Suppressor macrophage treated with lipopolysaccharide for 4 hours (primary cell): ENCODE data around the gene ESRP2.

Experiments
- DNase-seq: peaks from one replicate; pipeline ENCODE4 v3.0.0-alpha.2; 2020

The ESRP2 gene

DNA sequence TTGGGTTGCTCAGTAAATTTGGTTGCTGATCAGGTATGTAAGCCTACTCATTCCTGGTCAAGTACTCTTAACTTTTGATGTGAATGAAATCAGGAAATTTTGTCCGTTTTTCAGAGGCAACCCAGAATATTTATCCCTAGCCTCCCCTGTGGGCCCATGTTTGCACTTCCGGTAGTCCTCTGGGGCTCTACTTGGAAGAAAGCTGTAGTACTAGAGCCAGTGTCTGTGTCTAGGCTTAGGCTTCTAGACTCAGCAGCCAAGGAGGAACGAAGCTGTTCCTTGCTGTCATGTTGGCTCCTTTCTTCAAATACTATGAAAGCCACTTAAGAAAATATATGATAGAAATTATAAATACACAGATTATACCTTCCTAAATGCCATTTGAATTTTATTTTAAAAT is 21.2 kb downstream of the ESRP2 start:
- DNase-seq: no peak

GRCh38 chr16:68206245-68206644 is 29.7 kb downstream of the ESRP2 start:
- DNase-seq: no peak

GRCh38 chr16:68202091-68202519 is 33.8 kb downstream of the ESRP2 start:
- DNase-seq: no peak

GRCh38 chr16:68200088-68200783 is 35.7 kb downstream of the ESRP2 start:
- peak; percentile 30 for DNase-seq

DNA sequence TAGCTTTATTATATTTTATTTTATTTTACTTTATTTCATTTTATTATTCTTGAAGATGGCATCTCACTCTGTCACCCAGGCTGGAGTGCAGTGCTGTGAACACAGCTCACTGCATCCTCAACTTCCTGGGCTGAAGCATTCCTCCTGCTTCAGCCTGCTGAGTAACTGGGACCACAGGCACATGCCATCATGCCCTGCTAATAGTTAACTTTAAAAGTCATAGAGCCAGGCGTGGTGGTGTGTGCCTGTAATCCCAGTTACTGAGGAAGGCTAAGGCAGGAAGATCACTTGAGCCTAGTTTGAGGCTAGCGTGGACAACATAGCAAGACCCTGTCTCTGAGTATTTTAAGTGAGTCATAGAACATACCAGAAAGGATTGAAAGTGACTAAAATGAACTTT is 38.7 kb downstream of the ESRP2 start:
- no peak for DNase-seq

DNA sequence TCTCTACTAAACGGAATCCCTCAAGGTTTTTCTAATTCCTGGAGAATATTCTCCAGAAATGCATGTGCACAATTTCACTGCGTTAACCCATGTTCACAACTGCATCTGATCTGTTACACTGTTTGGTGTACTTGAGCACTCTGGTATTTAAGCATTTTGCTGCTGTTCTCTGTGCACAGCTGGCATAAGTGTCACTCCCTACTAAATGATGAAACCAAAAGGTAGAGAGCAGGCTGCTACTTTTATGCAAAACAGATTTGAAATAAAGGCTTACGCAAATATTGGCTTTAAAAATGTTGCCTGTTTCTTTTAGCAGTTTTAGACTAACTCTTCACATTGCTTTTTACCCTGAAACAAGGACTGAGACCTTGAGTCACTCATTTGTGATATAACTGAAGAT is 41.7 kb downstream of the ESRP2 start:
- DNase-seq: no peak

DNA sequence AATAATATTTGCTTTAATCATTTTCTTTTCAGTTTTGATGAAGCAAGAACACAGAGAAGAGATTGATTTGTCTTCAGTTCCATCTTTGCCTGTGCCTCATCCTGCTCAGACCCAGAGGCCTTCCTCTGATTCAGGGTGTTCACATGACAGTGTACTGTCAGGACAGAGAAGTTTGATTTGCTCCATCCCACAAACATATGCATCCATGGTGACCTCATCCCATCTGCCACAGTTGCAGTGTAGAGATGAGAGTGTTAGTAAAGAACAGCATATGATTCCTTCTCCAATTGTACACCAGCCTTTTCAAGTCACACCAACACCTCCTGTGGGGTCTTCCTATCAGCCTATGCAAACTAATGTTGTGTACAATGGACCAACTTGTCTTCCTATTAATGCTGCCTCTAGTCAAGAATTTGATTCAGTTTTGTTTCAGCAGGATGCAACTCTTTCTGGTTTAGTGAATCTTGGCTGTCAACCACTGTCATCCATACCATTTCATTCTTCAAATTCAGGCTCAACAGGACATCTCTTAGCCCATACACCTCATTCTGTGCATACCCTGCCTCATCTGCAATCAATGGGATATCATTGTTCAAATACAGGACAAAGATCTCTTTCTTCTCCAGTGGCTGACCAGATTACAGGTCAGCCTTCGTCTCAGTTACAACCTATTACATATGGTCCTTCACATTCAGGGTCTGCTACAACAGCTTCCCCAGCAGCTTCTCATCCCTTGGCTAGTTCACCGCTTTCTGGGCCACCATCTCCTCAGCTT is 45.0 kb downstream of the ESRP2 start:
- peak; percentile 79 for DNase-seq

- peak; percentile 79 for DNase-seq
These were observed 45.8 kb downstream of the ESRP2 start for GRCh38 chr16:68190081-68190480.

DNA sequence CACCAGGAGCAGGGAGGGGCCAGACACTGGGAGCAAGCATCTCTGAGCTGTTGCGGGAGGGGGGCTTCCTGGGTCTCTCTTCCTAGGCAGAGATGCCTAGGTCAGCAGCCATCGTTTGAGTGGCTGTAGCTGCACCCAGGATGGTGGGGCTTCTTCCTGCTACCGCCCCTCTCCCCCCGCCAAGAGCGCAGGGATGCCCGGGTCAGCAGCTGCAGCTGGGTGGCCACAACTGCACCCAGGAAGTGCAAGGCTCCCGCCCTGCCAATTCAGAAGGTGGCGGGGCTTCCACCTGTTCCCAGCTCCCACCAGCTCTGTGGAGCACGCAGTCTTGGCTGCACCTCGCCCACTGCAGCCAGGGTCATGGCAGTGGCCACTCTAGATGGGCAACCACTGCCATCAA is 47.8 kb downstream of the ESRP2 start:
- no peak for DNase-seq

- no peak for DNase-seq
These were observed 48.4 kb downstream of the ESRP2 start for GRCh38 chr16:68187505-68187904.

GRCh38 chr16:68186877-68187276 is 49.0 kb downstream of the ESRP2 start:
- DNase-seq: no peak

- no peak for DNase-seq
These were observed 52.9 kb downstream of the ESRP2 start for GRCh38 chr16:68183046-68183445.

- DNase-seq: no peak
These were observed 56.1 kb downstream of the ESRP2 start for GRCh38 chr16:68179855-68180254.

DNA sequence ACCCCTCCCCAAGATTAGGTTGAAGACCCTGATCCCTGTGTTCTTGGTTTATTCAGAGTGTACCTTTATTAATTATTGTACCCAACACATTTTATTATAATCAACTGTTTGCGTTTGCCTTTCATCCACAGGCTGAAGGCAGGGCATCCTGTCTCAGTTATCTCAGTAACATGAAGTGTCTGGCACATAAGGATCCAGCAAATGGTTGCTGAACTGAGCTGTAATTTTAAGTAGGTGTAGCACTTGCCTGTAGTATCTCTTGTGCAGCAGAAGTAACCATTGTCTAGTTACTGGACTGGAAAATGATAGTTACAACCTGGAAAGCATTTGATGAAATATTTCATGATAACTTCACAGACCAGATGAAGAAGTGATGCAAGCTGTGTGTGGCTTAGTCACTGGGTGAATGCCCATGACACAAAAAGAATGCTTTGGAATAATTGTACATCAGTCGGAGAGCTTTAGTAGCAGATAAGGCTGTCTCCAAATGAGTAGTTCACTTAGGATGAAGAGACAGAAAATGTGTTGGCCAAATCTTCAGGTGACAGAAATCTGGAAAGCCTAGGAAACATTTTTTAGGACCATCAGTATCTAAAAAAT is 56.6 kb downstream of the ESRP2 start:
- peak; percentile 4 for DNase-seq
